Medulla oblongata (tissue), 1 donor: ENCODE measurements around the gene KCNN1.
A peak's percentile ranks its signal among the peaks of the same experiment; 100 is the strongest.

ENCODE experiments used
- DNase-seq: peaks from one replicate; pipeline ENCODE4 v3.0.0-alpha.2; 2015; ENCODE audit errors: extremely low spot score

Gene KCNN1

DNA sequence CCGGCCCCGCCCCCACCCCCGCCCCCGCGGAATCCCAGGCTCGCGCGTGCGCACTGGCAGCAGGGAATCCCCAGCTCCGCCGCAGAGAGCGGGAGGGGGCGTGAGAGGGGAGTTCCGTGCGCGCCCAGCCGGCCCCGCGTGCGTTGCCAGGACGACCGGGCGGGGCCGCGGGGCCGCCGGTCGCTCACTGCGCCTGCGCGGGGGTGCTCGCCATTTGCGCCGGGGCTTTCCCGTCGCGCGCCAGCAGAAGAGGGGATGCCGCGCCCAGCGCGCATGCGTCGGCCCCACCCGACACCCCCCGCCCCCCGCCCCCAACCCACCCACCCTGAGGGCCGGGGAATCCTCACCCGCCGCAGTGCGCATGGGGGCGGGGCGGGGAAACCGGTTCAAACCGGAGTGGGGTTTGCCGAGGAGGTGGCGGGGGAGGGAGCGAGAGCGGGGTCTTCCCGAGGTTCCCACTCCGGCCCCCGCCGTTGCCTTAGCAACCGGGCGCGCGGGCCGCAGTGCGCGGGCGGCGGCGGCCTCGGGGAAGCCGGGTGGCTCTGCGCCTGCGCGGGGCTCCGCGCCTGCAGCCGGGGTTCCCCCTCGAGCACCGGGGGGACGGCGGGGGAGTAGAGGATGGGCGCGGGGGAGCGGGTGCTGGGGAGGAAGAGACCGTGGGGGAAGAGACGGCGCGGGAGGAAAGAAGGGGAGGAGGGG is 18.9 kb upstream of the KCNN1 start:
- DNase-seq, result peak; percentile 96

DNA sequence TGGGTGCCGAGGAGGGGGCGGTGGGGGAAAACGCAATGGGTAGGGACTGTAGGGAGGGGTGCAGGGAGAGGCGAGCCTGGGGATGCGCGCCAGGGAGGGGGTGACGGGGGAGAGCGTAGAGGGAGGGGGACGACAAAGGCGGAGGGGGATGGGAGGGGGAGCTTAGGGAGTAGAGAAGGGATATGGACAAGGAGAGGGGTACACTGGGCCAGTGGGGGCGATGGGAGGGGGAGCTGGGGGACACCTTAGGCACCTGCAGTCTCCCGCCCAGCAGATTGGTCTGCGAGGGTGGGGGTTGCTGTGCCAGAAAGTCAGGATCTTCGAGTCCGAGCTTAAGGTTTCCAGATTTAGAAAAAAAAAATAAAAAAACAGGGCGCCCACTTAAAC is 18.4 kb upstream of the KCNN1 start:
- no peak for DNase-seq

DNA sequence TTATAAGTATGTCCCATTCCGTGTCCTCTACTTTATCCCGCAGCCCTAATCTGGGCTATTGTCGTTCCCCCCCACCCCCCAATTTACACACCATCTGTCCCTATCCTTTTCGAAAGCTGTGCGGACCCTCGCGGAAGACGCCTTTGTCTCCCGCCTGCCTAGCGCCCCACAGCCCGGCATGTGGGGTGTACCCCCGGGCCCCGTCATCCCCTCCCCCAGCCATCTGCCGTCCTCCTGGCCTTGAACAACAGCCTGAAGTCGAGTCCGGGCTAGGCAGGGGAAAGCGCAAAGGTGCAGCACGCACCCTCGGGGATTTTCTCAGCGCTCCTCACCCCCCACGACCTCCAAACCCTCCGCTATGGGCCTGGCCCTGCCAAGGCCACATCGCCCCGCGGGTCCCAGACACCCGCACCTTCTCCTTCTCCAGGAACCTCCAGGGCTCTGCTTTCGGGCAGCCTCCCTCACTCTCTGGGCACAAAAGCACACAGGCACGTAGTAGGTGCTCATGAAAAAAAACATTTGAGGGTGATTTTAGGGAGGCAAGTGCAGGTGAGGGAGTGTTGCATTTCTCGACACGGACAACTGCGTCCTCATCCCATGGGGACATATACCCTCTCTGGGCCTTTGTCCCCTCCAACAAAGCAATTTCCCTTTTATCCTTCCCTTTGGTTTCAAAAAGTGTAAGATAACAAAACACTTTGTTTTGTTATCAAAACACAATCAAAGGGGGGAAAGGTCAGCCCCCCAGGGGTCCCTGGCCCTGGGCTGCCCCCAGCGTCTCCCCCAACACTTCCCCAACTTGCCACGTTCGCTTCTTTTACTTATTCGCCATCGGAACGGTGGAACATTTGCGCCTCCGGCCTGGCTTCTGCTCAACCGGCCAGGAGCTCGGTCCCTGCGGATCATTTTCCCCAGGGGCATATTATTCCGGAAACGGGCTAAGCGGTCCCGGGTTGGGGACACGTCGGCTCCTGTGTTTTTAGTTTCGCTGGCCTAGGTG is 17.7 kb upstream of the KCNN1 start:
- no peak for DNase-seq

DNA sequence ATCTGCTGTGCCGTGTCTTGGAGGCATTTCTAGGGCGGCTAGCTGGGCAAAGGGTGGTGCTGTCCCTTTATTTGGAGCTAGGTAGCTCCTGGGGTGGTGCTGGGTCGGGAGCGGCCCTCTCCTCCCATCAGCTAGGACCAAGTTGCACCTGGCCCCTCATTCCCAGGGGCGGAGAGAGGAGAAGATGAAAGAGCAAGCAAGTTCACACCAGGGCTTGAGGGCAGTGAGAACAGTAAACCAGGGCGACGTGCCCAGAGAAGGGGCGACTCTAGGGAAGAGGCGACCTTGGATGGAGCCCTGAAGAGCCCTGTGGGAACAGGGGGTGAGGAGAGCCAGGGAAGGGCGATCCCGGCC is 17.0 kb upstream of the KCNN1 start:
- DNase-seq, result no peak

DNA sequence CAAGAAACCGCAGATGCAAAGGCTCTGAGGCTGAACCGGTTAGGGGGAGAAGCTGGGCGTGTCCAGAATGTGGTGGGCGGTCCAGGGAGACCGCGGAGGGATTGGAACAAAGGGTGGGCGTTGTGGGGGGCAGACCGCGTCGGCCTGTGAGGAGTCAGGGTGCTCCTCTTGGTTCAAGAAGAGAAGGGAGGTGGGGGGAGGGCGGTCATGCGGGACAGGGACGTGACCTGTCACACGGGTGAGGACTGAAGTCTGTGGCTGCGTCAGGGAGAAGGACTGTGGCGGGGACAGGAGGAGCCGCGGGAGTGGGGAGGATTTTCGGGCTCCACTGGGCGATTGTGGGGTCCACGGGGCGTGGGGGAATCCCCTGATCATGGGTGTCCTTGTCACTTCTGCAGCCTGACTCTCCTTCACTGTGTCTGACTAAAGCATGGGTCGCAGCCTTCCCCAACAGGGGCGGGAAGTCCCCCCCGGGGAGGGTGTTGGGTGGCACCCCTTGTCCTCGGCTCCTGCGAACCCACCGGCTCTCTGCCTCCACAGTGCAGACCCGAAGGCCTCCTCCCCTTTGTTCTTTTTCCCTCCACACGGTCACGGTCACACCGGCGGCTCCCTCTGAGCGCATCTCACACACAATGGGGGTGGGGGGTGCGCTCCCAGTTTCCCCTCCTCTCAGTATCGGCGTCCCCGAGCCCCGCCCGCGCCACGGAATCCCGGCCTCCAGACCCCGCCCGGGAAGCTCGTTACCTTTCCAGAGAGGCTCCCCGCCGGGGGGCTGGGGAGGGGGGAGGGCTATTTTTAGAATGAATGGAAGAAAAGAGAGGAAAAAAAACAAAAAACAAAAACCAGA is 16.4 kb upstream of the KCNN1 start:
- DNase-seq, result no peak

DNA sequence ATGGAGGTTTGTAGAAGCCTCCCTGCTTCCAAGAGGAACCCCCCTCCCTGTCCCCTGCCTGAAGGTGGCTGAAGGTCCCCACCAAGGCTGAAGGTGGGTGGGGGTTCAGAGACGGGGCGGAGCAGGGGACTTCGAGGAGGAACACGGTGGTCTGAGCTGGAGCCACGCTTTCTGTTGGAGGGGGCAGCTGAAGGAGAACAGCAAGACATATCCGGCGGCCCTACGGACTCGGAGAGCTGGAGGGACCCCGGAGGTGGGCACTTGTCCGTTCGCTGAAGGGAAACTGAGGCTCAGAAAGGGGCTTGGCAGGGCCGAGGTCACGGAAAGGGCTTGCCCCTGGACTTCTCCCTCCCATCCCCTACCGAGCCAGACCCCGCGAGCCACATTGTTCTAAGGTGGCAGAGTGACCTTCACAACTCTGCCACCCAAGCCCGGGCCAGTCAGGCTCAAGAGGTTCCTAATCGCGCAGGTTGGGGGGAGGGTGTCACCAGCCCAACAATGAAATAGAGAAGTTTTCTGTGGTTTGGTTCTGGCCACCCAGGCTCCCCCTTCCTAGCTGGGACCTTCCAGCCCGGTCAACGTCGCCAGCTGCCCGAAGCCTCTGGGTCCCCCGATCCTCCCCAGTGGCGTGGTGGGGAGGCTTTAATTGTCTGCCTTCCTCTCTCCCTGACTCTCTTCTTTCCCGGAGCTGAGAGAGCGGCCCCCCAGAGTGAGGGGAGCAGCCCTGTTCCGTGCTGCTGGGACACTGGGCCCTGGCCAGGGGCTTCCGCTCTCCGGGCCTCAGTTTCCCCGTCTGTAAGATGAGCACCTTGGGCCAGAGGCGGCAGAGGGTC is 15.5 kb upstream of the KCNN1 start:
- no peak for DNase-seq

DNA sequence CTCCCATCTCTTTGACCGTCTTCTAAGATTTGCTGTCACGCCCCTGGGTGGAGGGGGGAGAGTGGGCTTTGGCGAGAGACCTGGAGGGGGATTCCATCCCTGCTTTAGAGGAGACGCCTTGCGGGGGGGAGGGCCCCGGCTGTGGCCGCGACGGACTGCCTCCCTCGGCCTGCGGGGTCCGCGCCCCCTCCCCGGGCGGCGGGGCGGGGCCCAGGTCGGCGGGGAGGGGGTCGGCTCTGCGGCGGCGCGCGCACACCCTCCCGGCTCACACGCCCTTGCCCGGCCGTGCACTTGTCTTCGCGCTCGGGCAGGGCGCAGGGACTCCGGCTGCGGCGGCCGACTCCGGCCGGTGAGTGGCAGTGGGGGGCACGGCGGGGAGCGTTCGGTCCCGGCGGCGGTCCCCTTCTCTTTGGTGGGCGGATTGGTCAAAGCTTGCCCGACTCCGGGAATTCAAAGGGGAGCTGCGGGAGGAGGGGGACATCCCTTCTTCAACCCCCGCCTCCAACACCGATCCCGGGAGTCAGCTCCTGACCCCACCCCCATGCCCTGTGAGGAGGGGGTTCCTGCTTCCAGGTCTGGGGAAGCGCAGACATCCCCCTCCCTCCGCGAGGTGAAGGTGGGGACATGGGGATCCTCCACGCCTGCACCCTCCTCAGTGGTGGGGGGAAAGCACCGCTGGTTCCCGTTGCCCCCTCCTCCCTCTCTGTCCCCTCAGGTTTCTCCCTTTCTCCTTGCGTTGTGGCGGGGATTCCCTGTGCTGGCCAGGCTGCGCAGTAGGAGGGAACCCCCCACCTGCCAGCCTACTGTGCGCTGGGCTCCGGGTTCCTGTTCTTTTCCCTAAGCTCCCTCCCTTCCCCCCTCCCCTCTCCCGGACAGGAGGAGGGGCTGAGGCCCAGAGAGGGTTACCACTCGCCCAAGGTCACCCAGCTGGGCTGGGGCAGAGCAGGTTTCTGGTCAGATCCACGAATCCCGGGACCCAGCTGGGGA is 14.6 kb upstream of the KCNN1 start:
- no peak for DNase-seq

DNA sequence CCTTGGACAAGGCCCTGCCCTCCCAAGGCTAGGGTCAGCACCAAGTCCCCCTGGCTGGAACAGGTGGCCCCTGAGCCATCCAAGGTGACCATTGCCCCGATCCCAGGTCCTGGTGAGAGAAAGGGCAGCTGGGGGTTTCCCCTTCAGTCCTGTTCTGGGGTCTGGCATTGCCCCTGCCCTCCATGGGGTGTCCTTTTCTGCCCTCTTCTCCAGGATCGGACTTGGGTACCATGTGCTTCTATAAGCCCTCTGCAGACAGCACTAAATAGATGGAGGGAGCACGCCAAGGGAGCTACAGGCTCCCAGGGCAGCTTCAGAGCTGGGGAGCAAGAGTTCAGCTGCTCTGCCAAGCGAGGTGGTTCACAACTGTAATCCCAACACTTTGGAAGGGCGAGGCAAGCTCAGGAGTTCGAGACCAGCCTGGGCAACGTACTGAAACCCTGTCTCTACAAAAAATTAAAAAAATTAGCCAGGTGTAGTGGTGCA is 13.5 kb upstream of the KCNN1 start:
- no peak for DNase-seq

DNA sequence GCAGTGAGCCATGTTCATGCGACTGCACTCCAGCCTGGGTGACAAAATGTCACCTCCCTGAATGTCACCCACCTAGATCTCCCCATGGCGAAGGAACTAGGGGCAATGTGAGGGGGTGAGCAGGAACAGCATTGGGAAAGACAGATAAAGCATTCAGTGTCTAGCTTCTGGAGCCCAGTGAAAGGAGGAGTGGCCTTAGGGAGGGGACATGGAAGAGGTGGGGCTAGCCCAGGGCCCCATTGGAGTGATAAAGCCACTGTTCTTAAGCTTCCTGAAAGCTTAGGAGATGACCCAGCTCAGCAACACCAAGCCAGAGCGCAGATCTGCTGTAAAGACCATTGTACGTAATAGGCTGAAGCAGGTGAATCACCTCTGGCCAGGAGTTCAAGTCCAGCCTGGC is 13.0 kb upstream of the KCNN1 start:
- no peak for DNase-seq

DNA sequence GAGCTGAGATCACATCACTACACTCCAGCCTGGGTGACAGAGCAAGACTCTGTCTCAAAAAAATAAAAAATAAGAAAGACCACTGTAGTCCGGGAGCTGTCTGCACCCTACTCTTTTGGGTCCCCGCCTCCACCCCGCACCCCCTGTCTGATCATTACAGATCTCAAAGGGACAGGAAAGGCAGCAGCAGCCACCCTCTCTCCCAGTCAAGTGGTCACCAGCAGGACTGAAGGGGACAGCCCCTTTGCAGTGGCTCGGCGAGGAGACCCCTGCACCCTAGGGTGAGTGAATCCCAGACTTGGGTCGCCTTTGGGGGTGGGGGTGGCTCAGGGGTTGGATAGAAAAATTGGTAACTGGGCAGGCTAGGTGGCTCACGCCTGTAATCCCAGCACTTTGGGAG is 12.5 kb upstream of the KCNN1 start:
- DNase-seq, result no peak

DNA sequence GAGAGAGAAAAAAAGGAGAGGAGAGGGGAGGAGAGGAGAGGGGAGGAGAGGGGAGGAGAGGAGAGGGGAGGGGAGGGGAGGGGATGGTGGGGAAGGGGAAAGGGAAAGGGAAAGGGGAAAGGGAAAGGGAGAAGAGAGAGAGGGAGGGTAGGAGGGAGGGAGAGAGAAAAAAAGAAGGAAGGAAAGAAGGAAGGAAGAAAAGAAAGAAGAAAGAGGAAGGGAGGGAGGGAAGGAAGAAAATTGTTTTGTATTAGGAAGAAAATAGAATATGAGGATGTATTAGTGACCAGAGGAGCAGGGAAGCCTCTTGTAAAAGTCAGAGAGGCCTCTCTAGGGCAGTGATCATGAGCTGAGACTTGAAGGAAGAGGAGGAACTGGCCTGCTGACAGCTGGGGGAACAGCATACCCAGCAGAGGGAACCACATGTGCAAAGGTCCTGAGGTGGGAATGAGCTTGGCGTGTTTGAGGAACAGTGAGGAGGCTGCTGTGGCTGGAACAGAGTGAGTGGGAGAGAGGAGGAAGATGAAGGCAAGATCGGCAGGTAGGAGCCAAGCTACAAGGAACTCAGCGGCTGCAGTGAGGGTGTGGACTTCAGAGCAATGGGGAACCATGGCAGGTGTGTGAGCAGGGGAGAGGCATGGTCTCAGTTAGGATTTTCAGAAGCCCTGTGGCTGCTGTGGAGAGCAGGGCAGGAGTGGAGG is 9.6 kb upstream of the KCNN1 start:
- no peak for DNase-seq

DNA sequence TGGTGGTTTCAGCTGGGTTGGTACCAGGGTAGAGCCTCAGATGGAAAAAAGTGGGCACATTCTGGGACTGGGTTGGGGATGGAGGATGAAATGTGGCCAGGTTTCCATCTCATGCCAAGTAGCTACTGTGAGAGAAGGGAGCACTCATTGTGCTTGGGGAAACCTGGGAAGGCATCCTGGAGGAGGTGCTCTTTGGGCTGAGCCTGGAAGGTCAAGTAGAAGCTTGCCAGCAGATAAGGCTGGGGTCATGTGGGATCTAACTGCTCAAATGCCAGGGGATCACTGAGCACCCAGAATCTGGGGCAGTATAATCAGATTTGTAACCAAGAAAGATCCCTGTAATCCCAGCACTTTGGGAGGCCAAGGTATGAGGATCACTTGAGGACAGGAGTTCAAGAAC is 9.0 kb upstream of the KCNN1 start:
- no peak for DNase-seq

DNA sequence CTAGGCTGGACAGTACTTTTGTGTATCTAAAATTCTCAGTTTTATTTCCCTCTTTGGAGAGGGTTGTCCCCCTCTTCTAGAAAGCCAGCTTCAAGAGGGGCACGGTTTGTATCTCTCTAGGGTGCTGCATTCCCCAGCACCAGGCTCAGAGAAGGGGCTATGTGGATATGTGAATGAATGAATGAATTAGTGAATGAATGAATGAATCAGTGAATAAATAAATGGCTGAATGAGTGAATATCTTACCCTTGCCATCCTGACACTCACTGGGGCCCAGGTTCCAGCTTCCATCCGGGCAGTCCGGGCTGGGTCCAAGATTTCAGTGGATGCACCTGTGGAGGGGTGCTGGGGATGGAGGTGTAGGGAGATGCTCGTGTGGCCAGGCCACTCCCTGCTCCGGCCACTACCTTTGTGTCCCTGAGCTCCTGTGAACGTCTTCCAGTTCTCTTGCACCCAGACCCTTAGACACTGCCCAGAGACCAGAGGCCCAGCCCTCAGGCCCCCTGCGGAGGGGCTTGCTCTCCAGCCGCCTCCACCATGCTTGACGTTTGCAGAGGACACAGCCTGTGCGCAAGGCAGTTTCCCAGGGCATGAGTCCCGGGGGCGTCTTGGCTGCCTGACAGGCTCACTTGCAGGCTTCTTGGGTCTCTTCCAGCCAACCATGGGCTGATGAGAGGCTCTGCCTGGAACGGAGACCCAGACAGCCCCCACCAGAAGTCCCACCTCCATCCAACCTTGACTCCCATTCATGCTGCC is 2.8 kb upstream of the KCNN1 start:
- no peak for DNase-seq

DNA sequence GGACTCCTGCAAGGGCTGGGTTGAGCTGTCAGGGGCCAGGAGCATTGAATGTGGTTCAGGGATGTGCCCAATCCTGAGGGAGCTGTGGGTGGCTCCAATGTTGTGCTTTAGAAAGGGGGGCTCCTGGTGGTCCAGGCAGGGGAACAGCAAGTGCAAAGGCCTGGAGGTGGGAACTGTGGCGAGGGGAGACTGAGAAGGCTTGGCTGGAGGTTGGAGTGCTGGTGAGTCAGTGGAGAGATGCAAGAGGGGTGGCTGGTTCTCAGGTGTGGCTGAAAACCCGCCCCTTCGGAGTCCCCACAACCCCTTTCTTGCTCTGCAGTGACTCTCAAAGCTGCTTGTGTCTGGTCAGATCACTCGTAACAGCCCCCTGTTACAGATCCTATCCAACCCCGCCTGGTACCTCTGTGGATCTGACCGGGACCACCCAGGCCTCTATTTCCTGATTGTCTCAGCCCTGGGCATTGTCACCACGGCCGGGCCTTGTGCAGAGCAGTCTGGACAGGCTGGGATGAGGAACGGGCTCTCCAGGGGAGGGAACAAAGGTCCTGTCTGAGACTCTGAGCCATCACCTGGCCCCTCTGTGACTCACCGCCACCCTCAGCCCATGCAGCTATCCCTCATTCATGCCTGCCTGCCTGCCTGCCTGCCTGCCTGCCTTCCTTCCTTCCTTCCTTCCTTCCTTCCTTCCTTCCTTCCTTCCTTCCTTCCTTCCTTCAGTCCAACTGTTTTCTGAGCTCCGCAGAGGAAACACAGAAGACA is 1.4 kb upstream of the KCNN1 start:
- DNase-seq, result no peak

DNA sequence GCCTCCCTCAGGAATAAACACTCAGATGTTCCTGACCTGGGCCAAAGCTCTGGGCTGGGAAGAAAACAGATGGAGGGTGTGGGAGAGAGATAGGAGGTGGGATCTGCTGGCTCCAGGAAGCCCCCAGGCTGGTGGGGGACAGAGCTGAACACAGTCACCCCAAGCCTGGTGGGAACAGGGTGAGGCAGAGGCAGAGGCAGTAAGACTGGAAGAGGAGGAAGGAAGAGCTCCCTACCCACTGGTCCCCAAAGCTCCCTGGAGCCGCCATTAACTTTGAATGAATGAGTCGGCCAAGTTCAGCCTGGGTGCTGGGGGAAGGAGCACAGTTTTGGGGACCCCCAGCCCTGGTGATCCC is 801 bp upstream of the KCNN1 start:
- no peak for DNase-seq

DNA sequence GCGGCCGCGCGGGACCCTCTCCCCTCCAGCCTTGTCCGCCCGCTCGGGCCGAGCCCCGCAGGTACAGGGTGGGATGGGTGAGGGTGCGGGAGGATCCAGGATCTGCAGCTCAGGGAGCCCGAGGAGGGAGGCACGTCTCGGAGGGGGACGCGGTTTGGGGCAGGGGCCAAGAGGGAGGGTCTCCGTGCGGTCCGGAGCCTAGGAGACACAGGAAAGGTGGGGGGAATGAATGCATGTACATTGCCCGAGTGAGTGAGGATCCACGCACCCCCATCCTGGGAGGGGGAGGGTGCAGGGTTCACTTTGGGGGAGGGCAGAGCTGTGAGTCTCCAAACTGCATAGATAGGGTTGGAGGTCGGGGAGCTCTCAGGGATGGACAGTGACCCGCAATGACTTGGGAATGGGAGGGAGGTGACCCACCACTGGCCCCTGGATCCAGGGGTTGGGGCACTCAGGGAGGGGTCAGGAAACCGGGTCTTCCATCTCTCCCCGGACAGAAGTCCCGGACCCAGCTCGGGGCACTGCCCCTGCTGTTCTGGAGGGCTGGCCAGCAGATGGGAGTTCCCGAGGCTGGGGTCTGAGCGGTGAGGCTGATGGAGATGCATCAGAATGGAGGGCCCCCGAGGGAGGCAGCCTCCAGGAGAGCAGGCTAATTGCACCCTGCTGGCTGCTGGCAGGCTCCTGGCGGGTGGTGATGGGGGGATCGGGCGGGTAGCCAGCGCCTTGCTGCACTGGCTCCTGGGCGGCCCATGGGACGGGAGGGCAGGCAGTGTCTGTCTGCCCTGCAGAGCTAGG is 547 bp downstream of the KCNN1 start:
- DNase-seq, result no peak

DNA sequence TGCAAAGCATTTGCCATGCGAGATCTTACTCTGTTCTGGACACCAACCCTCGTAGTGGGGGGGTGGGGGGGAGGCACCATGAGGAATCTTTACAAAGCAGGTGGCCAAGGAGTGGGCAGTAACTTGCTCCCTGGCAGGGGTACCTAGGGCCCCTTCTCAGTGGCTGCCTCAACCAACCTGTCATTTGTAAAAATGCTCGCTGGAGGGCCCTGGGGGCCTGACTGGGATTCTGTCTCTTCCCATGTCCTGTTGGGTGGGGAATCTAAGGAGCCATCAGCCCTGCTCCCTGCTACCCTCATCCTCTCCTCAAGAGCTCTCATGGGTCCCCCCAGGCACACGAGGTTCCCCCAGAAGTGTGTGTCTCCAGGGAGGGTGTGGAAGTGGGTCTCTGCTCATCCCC is 1.5 kb downstream of the KCNN1 start:
- no peak for DNase-seq
